A549 treated with dexamethasone at 1 μM for 4 hours (cell line): ENCODE measurements around the gene NLGN4X. TPM values are rescaled to one million over a fixed set of nuclear protein-coding genes. Genes with fewer than 3 reads are reported as not detected.

Source experiments
- total RNA-seq: library from RNA; stranded (reverse); fragments of 200-300 nt; extraction: Qiagen RNA extraction; gene quantifications from 5 replicates; pipeline ENCODE4 v1.2.3, GENCODE V29; 2022

NLGN4X gene
- 0.02 to 0.12 TPM (median 0.04 TPM) in 4 of 5 replicates, not detected in the other for total RNA-seq

DNA sequence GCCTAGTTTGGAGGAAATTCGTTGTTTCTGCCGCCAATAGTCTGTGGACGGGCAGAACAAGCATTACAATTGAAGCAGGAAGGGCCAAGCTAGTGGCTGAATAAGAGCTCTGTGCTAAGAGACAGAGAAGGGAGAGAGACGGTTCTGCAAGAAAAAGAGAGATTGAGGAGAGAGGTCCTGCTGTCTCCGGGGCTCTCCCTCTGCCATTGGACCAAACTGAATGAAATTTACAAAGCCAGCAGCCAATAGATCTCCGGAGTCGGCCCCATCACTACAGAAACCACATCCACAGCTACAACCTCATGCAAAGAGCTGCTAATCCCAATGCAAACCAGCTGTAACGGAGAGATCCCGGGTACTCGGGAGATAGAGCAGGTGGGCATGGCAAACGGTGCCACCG lies at the start of gene NLGN4X:
NLGN4X (minus strand) TSS at position 148 of the 400 bp plus-strand sequence. CDS start 77,401 bp downstream, outside the sequence.

